Measurements from ENCODE around the gene NRARP.
"Not testable (repeated sequence)": the region's sequence is repeated elsewhere in the genome, so short reads cannot be mapped to it uniquely, and the experiment has no call there.

- TF ChIP-seq CTCF, POLR2A, POLR2AphosphoS5 (IDR thresholded peaks at IDR 0.05): not testable (repeated sequence)
Measured at GRCh38 chr9:137327641-137328550, 25.8 kb upstream of the NRARP start.
